ENCODE data around the gene DIDO1. TPM values are rescaled to one million over a fixed set of nuclear protein-coding genes. Genes with fewer than 3 reads are reported as not detected.

The DIDO1 gene
- total RNA-seq, result 10 to 100 TPM; 40.6 to 64.4 (median 54.1) TPM

DNA sequence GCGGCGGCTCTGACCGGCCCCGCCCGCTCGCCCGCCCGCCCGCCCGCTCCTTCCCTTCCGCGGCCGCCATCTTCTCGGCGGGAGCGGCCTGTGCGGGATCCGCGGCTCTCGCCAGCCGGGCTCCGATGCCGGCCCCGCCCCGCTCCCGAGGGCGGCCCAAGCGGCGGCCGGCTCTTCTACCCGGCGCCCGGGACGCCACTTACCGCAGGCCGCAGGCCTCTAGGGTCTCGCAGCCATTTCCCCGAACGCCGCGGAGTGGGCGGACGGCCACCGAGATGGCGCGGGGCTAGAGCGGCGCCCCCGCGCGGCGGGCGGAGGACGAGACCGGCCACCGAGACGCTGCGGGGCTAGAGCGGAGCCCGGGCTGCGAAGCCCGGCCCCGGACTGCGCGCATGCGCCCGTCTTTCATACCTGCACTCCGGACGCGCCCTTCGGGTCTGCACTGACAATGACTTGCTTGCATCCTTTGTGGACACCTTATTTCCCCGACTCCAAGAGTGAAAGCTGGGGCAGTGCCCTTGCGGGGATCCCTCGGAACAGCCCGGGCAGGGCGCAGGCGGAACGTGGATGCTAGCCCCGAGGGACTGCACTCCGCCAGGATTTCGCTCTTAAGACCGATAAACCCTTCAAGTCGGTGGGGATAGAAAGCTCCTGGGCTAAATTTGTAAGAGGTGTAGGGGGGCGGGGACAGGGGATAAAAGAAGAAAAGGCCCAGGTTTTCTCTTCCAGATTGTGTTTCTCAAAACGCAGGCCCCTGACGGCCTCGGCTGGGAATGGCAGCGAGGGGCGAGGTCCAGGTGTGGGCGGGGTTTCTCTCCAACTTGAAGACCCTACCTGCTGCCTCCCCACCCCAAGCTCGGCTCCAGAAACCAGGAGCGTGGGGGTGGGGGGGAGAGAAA, at the start of gene DIDO1:
DIDO1 (minus strand) TSS at position 277 of the 899 bp plus-strand sequence.
- ATAC-seq (ENCODE audit: low FRiP score), result peak; percentile 86
- DNase-seq (ENCODE audit: low spot score), result peak; percentile 60
- TF ChIP-seq, protein P1, sequence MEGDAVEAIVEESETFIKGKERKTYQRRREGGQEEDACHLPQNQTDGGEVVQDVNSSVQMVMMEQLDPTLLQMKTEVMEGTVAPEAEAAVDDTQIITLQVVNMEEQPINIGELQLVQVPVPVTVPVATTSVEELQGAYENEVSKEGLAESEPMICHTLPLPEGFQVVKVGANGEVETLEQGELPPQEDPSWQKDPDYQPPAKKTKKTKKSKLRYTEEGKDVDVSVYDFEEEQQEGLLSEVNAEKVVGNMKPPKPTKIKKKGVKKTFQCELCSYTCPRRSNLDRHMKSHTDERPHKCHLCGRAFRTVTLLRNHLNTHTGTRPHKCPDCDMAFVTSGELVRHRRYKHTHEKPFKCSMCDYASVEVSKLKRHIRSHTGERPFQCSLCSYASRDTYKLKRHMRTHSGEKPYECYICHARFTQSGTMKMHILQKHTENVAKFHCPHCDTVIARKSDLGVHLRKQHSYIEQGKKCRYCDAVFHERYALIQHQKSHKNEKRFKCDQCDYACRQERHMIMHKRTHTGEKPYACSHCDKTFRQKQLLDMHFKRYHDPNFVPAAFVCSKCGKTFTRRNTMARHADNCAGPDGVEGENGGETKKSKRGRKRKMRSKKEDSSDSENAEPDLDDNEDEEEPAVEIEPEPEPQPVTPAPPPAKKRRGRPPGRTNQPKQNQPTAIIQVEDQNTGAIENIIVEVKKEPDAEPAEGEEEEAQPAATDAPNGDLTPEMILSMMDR (IDR thresholded peaks at IDR 0.05), result no peak

DNA sequence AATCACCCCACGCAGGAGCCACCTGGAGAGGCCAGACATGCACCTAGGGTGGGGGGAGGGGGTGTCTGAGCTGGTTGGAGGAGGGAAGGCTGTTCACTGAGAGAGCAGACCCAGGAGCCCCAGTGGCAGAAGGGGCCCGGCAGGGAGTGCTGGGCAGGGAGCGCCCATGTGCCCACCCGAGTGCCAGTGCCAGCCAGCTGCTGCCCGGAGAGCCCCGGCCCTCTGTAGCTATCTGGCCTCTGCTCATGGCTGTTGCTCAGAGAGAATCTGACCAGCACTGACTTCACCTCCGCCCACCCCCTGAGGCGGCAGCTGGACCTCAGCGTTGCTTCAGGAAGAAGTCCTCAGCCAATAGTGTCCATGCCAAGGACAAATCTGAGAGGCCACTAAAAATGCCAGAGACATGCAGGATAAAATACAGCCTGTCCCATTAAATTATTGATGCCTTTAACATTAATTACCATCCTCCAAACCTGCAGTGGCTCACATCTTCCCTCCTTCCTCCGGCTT, 49.0 kb upstream of the DIDO1 start:
- no peak for ATAC-seq (ENCODE audit: low FRiP score)
- DNase-seq (ENCODE audit: low spot score), result no peak
- TF ChIP-seq, protein P1 (IDR thresholded peaks at IDR 0.05), result no peak

DNA sequence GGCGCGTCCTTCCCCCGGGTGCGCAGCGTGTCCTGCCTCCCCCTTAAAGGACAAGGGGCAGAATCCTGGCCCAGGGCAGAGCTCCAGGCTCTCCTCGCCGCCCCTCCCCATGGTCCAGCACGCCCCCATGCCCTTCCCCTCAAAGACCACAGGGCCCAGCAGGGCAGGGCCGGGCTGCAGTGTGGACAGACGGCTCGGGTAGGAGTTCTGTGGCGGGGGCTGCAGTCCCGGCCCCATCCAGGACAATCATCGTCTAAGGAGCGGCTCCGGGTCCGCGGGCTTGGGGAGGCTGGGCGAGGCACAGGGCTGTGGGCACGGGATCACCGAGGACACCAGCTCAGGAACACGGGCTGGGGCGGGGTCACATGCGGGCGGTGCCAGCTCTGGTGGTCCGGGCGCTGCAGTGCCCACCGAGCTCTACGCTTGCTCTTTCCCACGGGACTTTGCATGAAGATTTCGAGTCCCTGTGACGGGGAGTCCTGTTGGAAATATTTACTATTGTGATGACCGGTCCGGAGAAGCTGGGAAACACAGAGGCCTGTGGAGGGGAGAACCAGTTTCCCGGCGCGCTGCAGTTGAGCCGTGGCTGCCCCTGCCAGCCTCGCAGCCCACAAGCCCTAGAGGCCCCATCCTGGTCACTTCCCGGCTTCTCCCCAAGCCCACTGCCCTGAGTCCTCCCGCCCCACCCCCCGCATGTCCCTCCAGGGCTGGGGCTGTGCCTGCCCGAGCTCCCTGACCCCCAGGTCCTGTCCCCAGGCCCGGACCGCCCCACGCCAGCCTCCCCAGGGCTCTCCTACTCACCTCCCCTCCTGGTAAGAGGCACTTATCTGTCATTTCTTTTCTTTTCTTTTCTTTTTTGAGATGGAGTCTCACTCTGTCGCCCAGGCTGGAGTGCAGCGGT, 46.8 kb upstream of the DIDO1 start:
- ATAC-seq (ENCODE audit: low FRiP score) (peak; percentile 13), DNase-seq (ENCODE audit: low spot score) (no peak)
- TF ChIP-seq, protein P1 (IDR thresholded peaks at IDR 0.05), result no peak

DNA sequence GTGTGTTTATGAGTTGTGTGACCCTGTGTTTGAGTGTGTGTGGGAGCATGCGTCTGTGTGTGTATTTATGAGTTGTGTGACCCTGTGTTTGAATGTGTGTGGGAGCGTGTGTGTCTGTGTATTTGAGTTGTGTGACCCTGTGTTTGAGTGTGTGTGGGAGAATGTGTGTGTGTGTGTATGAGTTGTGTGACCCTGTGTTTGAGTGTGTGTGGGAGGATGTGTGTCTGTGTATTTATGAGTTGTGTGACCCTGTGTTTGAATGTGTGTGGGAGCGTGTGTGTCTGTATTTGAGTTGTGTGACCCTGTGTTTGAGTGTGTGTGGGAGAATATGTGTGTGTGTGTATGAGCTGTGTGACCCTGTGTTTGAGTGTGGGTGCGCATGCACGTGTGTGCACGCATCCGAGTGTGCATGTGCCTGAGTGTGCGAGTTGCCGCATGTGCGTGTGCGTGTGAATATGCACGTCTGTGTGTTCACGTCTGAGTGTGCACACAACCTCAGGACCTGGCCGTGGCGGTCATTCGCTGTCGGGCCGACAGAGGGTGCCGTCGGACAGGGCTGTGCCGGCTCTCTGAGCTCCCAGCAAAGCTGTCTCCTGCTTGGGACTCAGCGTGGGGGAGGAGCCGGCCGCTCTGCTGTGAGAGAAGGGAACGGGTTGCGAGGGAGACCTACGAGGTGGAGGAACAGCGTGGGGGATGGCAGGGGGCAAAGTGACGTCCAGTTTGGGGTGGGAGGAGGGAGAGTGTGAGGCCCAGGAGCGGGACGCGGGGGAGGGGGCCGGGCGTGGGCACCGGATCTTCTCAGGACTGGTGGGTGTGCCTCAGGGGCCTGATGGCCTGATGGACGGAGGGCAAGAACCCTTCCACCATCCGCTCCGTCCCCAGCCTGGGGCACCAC, 45.9 kb upstream of the DIDO1 start:
- TF ChIP-seq, protein P1 (IDR thresholded peaks at IDR 0.05), result peak in 2 of 3 donors; percentile 54 to 67
- ATAC-seq (ENCODE audit: low FRiP score), result peak; percentile 87
- peak; percentile 66 for DNase-seq (ENCODE audit: low spot score)

DNA sequence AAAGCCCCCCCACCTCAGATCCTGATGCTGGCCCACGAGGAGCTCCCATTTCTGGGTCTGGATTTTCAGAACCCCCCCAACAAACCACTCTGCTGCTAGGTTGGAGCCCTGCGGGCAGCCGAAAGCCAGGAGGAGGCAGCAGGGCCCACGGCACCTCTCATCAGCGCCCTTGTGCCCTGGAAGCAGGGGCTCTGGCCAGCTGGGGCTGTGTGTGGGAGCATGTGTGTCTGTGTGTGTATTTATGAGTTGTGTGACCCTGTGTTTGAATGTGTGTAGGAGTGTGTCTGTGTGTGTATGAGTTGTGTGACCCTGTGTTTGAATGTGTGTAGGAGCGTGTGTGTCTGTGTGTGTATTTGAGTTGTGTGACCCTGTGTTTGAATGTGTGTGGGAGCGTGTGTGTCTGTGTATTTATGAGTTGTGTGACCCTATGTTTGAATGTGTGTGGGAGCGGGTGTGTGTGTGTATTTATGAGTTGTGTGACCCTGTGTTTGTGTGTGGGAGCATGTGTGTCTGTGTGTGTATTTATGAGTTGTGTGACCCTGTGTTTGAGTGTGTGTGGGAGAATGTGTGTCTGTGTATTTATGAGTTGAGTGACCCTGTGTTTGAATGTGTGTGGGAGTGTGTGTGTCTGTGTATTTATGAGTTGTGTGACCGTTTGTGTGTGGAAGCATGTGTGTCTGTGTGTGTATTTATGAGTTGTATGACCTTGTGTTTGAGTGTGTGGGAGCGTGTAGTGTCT, 45.1 kb upstream of the DIDO1 start:
- DNase-seq (ENCODE audit: low spot score), result no peak
- TF ChIP-seq, protein P1 (IDR thresholded peaks at IDR 0.05), result no peak
- ATAC-seq (ENCODE audit: low FRiP score), result no peak
